Tibial nerve (tissue), 4 donors: Measurements from ENCODE around the gene NELFB. TPM values are rescaled to one million over a fixed set of nuclear protein-coding genes. Genes with fewer than 3 reads are reported as not detected.

Experiments
- DNase-seq, 2 donors: peaks; one replicate each; pipeline ENCODE4 v3.0.0-alpha.2; 2019; ENCODE audit warnings: low spot score in 2 of 2
- H3K27ac ChIP-seq, 4 donors: fragments of 200-600 bp; sonication (generic) in 3 of 4; one replicate each; pipeline ENCODE4 v1.5.1; 2017 to 2019; ENCODE audit warnings: mild to moderate bottlenecking in 1 of 4
- H3K27me3 ChIP-seq, 2 donors: fragments of 200-600 bp; sonication (generic) in 1 of 2; one replicate each; pipeline versions ENCODE4 v1.5.1 to v1.6.0; 2017 to 2019
- H3K36me3 ChIP-seq, 3 donors: fragments of 200-600 bp; sonication (generic); one replicate each; pipeline ENCODE4 v1.5.1; 2018 to 2019
- H3K4me1 ChIP-seq, 4 donors: fragments of 200-600 bp; sonication (generic) in 3 of 4; one replicate each; pipeline ENCODE4 v1.5.1; 2017 to 2019
- H3K4me3 ChIP-seq, 4 donors: fragments of 200-600 bp; sonication (generic) in 3 of 4; one replicate each; pipeline ENCODE4 v1.5.1; 2017 to 2019; ENCODE audit warnings: mild to moderate bottlenecking in 1 of 4, moderate library complexity in 1 of 4
- H3K9me3 ChIP-seq, 4 donors: fragments of 200-600 bp; sonication (generic) in 3 of 4; one replicate each; pipeline ENCODE4 v1.5.1; 2017 to 2019
- CTCF ChIP-seq, 5 experiments: fragments of 200-600 bp in 3 of 5; fragments of 450-650 bp in 2 of 5; sonication (generic) in 3 of 5; IDR thresholded peaks; one replicate each; pipeline ENCODE4 v1.5.1; 2016 to 2019; ENCODE audit warnings: antibody characterized with exemption in 5 of 5, mild to moderate bottlenecking in 3 of 5, moderate library complexity in 2 of 5
- EP300 ChIP-seq, 2 donors: sonication (generic); formaldehyde crosslinking; IDR thresholded peaks; one replicate each; pipeline ENCODE4 v1.6.1; 2017; ENCODE audit warnings: antibody characterized with exemption in 2 of 2, mild to moderate bottlenecking in 1 of 2
- POLR2A ChIP-seq, 2 donors: fragments of 450-650 bp; IDR thresholded peaks; one replicate each; pipeline ENCODE4 v1.6.1; 2017; ENCODE audit warnings: antibody characterized with exemption in 2 of 2, mild to moderate bottlenecking in 2 of 2, moderate library complexity in 2 of 2
- WGBS, 2 donors: methylation state at CpG; one replicate each; pipeline ENCODE4 v1.1.5; 2018; 5-methylcytosine and 5-hydroxymethylcytosine counted together
- total RNA-seq, 4 donors: library from RNA; depleted of rRNA; stranded (reverse); fragments of >200 nt; gene quantifications; one replicate each; pipeline ENCODE4 v1.1.0, GENCODE V29; 2016

Gene NELFB
- total RNA-seq, 4 donors from 2014 or later = 29.7 to 52.0 (median 38.7) TPM

GRCh38 chr9:137213160-137214060 is 41.7 kb upstream of the NELFB start:
- Histone ChIP-seq H3K27me3 (no peaks in the 10 kb centered on the region), H3K4me3 (no peak overlapping the region), H3K9me3 (no peaks in the 10 kb centered on the region), H3K27ac (peak overlapping the region in 1 of 4 donors; percentile 24), H3K36me3 (peaks cover 0 to 59% (median 0%) of the 10 kb centered on the region in 3 donors), H3K4me1 (peaks cover 0 to 18% (median 10%) of the 10 kb centered on the region in 4 donors)
- TF ChIP-seq CTCF (IDR thresholded peaks at IDR 0.05) (no peak), POLR2A (IDR thresholded peaks at IDR 0.05) (no peak), EP300 (IDR thresholded peaks at IDR 0.05) (no peak)
- WGBS, 2 donors = 80 to 87% methylated on average over 33 to 43 of the region's 49 CpGs
- no peak for DNase-seq

- 92 to 95% methylated on average over 15 to 17 of the region's 19 CpGs for WGBS, 2 donors
- no peaks in the 10 kb centered on the region for H3K27me3 ChIP-seq
- no peak overlapping the region for H3K4me3 ChIP-seq
- H3K27ac ChIP-seq = no peak overlapping the region
- no peak for TF ChIP-seq CTCF (IDR thresholded peaks at IDR 0.05)
- TF ChIP-seq POLR2A (IDR thresholded peaks at IDR 0.05) = no peak
- no peak for TF ChIP-seq EP300 (IDR thresholded peaks at IDR 0.05)
- DNase-seq = no peak
- H3K9me3 ChIP-seq = no peaks in the 10 kb centered on the region
- peaks cover 0 to 30% (median 13%) of the 10 kb centered on the region in 4 donors for H3K4me1 ChIP-seq
- H3K36me3 ChIP-seq = peaks cover 0 to 50% (median 0%) of the 10 kb centered on the region in 3 donors
Observed at GRCh38 chr9:137214620-137215019, 40.5 kb upstream of the NELFB start.

- H3K4me3 ChIP-seq = no peak overlapping the region
- H3K27me3 ChIP-seq = no peaks in the 10 kb centered on the region
- TF ChIP-seq POLR2A (IDR thresholded peaks at IDR 0.05) = no peak
- no peak for DNase-seq
- H3K4me1 ChIP-seq = peaks cover 0 to 37% (median 13%) of the 10 kb centered on the region in 4 donors
- peak overlapping the region in 1 of 4 donors; percentile 80 for H3K27ac ChIP-seq
- 91 to 98% methylated on average over 20 to 21 of the region's 22 CpGs for WGBS, 2 donors
- no peaks in the 10 kb centered on the region for H3K9me3 ChIP-seq
- H3K36me3 ChIP-seq = peaks cover 0 to 43% (median 0%) of the 10 kb centered on the region in 3 donors
Observed at GRCh38 chr9:137215196-137215986, 39.7 kb upstream of the NELFB start.

GRCh38 chr9:137216188-137216965 is 38.8 kb upstream of the NELFB start:
- Histone ChIP-seq H3K27me3 (no peaks in the 10 kb centered on the region), H3K36me3 (peaks cover 0 to 37% (median 0%) of the 10 kb centered on the region in 3 donors), H3K27ac (peak overlapping the region in 3 of 4 donors; percentile 54 to 80 (median 76)), H3K9me3 (no peaks in the 10 kb centered on the region), H3K4me1 (peaks cover 0 to 47% (median 17%) of the 10 kb centered on the region in 4 donors), H3K4me3 (no peak overlapping the region)
- no peak for DNase-seq
- TF ChIP-seq EP300 (IDR thresholded peaks at IDR 0.05) (no peak), POLR2A (IDR thresholded peaks at IDR 0.05) (no peak), CTCF (IDR thresholded peaks at IDR 0.05) (no peak)
- 81 to 85% methylated on average over 16 to 19 of the region's 30 CpGs for WGBS, 2 donors
